GM10847 (cell line): ENCODE data around the gene ADCYAP1R1.

Experiments
- POLR2A ChIP-seq: IDR thresholded peaks from 2 replicates; pipeline ENCODE4 v1.6.1; 2011; ENCODE audit not compliant: insufficient read length; ENCODE audit errors: extremely low read depth

The ADCYAP1R1 gene

DNA sequence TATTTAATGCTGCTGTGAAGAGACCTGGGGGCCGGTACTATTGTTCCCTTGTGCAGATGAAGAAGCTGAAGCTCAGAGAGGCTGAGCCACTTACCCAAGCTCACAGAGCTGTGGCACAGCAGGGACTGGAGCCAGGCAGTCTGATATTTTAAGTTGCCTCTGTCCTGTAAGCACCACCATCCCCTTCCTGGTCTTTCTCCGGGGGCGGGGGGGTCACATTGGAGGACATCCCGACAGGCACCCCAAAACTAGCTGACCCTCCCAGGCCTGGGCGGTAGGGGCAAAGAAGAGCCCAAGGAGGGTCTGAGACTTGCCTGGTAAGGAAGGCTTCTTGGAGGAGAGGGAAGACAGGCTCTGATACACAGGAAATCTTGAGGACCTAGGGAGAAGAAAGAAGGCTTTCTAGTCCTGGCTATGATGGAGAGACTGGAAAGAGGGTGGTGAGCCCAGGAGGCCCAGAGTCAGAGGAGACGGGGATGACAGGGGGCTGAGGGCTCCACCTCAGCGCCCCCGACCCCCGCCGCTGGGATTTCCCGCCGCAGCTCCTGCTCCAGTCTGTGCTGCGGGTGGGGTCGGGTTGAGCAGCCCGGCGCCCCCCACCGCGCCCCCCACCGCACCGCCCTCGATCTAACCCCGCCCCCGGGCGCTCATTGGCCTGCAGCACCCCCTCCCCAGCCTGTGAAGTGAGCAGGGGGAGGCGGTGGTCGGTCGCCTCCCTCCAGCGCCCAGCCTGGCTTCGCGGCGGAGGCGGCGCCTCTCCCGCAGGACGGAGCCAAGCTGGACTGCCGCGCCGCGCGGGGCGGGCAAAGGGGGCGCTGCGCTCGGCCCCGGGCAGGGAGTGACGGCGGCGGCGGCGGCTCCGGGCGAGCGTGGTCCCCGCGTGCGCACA is at the start of gene ADCYAP1R1:
Gene ADCYAP1R1 (plus strand): TSS at position 711 of the 889 bp plus-strand sequence. CDS start 10,957 bp downstream, outside the sequence.
- TF ChIP-seq POLR2A: no peak

DNA sequence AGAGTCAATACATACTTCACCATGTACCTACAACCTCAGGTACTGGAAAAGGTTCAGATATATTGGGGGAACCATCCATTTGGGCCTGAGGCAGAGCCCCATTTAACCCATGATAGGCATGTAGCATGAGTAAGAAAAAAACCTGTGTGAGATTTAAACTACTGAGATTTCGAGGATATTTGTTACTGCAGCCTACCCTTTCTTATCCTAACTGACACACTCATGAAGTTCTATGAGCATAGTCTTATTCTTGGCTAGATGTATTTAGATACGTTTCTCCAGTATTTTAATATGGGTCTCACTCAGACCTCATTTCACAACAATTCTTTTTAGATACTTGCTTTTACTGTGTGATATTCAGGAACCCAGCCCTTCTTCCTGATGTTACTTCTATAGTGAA is 49.0 kb upstream of the ADCYAP1R1 start:
- TF ChIP-seq POLR2A: no peak

DNA sequence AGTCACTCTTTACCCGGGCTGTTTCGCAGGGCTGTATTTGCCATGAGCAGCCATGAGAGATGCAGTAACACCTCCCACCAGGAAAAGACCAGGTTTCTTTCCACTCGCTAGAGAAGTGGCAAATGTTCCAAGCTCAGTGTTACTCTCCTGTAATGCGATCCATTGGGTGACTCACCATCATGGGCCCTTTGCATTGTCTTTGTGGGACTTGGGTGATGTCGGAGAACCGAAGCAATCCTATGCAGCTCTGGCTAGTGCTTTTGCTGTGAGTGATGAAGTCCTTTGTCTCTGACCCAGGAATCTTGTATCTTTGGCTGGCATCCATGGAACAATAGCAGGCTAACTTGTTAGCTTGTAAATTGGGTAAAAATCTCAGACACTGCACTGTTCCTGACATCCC is 48.4 kb upstream of the ADCYAP1R1 start:
- TF ChIP-seq POLR2A: no peak

DNA sequence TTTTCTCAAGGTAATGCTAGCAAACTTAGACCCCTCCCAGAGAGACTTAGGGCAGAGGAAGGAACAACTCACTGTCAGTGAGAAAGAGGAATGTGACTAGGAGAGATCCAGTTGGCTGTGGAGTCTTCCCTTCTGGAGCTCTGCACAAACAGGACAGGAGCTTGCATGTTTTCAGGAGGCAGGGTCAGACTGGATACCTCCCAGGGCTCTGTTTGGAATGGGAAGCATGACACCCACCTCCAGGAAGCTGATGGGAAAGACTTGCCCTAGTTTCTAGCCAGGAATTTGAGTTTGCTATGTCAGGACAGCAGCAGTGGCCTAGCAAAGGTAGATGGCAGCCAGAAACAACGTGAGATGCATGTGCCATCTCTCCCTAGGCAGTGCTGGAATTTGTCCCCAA is 47.7 kb upstream of the ADCYAP1R1 start:
- TF ChIP-seq POLR2A: no peak

DNA sequence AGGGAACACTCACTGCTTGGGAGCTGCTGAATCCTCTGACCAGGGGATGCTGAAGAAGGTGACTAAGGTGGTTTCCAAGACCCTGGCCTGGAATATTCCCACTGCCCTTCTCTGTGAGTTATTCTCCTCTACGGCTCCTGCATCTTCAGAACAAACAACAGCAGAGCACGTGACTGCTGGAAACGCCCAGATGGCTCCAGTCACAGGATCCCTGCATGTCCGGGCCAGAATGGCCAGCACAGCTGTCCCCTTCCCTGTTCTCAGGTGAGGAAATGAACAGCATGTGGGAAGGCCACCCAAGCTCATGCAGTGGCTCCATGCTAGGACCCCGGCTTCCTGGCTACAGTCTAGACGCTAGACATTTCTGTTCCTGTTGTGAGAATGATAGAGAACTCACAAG is 45.3 kb upstream of the ADCYAP1R1 start:
- TF ChIP-seq POLR2A: no peak

DNA sequence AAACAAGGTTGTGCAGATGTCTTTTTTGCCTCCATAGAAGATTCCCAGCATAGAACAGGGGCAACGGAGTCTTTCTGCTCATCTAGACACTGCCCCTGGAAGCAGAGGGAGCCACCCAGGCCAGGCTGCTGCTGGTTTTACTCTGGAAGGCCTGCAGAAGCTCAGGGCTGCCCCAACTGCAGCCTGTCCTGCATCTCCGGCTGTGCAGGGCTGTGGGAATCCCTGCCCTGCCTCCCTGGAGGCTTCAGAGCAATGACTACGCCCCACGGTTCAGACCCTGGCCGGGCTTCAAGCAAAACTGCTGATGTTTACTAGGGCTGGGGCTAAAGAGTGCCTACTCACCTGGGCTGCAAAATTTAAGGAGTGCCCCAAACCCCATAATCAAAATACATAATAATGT is 44.5 kb upstream of the ADCYAP1R1 start:
- TF ChIP-seq POLR2A: no peak

DNA sequence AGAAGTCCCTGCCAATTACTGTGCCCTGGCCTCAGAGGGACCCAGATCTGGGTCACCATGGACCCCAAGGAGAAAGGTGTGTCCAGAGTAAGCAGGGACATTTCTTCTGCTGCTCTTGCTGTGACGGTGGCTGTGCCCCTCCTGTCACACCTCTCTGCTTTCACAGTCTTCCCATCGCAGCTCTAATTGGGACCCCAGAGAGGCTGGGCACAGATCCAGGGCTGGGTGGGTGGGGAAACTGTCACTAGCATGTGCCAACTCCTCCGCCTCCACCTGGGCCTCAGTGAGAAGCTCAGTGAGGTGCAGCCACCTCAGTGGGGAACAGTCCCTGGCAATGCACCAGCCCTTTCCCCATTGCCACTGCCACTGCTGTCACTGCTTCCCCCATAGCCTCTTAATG is 37.3 kb upstream of the ADCYAP1R1 start:
- TF ChIP-seq POLR2A: no peak

DNA sequence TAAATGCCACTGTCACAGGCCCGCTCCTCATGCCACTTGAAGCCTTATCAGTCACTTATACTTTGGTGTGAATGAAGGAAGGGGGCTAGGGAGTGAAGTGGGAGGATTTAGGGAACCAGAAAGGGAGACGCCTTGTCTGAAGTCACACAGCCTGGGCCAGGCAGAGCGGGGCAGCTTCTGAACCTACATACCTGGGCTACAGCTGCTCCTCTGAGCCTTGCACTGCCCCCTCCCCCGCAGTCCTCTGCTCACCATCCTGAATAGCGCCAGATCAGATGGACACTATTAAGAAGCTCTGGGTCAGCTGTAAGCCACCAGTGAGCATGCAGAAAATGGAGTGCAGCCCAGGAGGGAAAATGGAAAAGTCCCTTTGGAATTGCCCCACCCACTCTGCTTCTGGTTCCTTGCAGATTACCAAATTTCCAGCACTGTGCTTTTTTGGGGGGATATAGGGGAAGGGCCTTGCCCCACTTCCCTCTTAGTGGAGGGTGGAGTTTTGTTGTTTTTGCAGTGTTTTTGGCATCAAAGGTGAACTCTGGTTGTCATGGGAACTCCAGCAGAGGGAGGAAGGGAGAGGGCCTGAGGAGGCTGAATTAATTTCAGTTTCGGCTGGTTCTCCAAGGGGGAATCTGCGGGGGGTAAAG is 35.0 kb upstream of the ADCYAP1R1 start:
- TF ChIP-seq POLR2A: no peak

DNA sequence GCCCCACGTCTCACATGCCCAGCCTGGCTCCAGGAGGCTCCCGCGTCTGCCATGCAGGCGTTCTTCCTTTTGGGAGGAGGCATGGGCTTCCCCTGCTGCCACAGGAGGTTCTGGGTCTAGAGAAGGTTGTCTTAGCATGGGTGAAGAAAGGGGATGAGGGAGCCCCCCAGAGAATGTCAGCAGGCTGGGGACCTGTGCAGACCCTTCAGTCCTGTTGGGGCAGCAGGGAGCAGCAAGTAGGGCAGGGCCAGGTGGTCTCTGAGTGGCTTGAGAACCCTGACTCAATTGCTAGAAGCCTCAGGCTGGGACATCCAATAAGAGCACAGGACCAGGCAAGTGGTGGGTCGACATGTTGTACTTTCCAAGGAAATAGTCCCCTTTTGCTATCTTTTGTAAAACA is 34.4 kb upstream of the ADCYAP1R1 start:
- TF ChIP-seq POLR2A: no peak

DNA sequence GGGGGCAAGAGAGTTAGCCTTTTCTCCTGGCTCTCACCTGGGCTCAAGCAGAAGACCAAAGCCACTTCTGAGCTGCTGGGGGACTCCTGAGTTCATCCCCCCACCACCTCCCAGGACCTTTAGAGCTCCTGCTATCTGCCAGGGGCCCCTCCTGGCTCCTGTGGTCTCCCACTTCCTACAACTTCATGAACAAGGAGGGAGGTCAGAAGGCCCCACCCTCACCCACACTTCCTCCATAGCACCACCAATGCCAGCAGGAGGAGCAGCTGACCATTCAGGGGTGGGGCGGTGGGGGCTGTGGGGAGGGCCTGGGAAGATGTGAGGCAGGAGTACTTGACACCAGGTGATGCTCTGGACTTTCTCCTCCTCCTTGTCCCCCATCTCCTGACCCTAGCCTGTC is 32.6 kb upstream of the ADCYAP1R1 start:
- no peak for TF ChIP-seq POLR2A

DNA sequence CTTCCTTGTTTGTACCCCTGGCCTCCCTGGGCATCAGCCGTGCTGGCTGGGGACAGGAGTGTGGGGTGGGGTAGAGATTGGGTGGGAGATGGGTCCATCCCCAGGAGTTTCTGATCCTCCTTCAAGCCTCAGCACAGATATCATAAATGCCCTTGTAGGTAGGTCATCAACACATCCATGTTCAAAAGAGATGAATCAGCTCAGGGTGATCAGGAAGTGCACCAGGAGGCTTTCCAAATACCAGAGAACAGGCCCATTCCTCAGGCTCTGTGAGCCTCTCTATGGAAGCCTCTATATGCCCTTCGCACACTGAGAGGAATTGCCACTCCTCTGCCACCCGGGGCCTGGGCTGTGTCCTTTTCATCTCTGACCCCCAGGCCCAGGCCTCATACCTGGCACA is 31.9 kb upstream of the ADCYAP1R1 start:
- TF ChIP-seq POLR2A: no peak

DNA sequence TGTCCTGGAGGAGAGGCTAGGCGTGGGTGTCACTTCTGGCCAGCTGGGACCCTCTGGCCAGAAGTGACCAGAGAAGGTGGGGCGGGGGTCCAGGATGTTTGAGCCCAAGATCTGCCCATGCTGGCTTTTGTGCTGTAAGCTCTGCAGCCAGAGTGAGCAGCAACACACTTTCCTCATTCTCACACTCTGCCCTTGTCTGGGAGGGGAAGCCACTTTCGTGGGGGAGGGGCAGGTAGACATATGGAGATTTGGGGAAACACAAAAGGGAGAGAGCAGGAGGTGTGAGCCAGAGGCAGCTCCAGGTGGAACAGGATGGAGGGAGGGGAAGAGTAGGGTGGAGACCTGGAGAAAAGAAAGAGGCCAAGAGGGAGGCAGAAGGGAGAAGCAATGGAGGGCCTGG is 31.5 kb upstream of the ADCYAP1R1 start:
- TF ChIP-seq POLR2A: no peak

DNA sequence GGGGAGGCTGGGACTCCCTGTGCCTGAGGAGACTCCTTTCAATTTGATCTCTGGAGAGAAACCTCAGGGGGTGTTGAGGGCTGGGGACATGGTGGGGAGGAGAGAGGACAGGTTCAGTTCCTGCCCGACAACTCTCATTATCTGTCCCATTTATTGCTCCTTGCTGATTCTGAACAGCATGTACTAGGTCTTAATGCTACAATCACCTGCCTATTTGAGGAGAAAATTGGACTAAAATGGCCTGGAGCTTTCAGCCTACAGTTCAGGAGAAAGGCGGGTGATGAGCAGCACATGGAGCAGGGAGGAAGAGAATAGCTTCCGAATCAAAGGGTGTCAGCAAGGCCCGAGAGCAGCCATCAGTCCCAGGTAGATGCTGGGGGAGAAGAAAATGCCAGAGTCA is 30.0 kb upstream of the ADCYAP1R1 start:
- TF ChIP-seq POLR2A: no peak

DNA sequence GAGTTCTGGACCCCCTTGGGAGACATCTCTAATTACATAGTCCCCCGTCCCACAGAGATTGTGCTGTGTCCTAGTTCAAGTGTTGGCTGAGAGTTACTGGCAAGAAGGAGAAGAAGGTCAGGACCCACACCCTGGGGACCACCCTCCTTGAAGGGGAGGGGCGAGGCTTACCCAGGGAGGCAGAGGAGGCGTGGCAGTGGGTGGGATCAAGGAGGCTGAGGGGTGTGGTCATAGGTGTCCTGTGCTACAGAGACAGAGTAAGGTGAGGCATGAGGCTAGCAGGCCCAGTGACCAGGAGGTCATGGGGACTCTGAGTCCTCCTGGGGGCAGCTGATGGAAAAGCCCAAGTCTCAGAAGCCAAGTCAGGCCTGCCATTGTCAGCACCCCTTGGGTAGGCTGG is 29.4 kb upstream of the ADCYAP1R1 start:
- TF ChIP-seq POLR2A: no peak

DNA sequence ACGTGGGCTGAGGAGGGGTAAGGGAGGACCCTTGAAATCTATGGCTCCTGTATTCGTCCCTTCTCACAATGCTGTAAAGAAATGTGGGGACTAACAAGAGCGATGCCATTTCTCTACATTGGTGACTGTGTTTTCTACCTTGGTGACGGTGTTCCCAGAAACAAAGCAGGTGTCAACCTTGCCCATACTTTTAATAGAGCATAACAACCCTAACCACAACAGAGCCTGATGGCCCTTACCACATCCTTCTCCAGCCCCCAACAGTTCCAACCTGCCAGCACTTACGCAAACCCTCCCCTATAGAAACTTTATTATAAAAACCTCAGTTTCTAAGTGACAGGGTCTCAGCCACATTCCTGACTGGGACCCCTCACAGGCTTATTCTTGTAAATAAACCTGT is 28.2 kb upstream of the ADCYAP1R1 start:
- TF ChIP-seq POLR2A: no peak

DNA sequence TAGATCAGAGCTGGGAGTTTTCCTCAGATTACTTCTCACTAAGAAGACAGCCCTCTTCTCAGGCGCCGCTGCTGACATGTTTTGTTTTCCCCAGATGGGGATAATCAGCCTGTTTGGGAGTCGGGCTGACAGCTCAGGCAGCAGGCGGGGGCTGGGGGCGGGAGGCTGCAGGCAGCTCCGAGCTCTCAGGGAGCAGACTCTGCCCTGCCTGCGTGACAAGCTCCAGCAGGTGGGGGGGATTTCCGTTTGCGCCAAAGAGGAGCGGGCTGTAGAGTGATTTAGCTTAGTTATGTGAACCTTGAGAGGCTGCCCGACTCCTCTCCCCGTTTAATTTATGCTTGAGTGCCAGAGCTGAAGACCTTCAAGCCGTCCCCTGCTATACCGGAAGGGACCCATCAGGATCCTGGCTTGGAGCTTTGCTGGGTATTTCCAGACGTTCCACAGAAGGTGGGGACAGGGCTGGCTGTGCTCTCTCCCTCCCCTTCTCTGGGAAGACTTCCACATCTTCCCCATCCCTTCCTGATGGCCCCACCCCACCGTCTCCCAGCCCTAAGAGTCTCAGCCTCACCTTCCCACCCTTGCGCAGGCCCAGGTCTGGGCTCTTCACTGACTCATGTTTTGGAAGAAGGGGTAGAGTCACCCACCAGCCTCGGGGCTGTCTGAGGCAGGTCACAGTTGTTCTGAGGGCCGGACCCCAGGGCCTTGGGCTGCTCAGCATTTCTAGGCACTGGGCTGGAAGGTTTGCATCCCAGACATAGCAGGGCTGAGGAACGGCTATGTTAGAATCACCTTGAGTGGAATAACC is 24.7 kb upstream of the ADCYAP1R1 start:
- no peak for TF ChIP-seq POLR2A
